Stimulated activated CD8-positive, alpha-beta memory T cell treated with anti-CD3 and anti-CD28 coated beads, Interleukin-12 subunit alpha, Interleukin-12 subunit beta, amount 100 ng/mL, for 1 hour (primary cell): Measurements from ENCODE around the gene FREM3.
"Not testable (repeated sequence)": the region's sequence is repeated elsewhere in the genome, so short reads cannot be mapped to it uniquely, and the experiment has no call there.

Source experiments
- DNase-seq: peaks from one replicate; pipeline ENCODE4 v3.0.0-alpha.2; 2020; ENCODE audit warnings: low read depth

The FREM3 gene

DNA sequence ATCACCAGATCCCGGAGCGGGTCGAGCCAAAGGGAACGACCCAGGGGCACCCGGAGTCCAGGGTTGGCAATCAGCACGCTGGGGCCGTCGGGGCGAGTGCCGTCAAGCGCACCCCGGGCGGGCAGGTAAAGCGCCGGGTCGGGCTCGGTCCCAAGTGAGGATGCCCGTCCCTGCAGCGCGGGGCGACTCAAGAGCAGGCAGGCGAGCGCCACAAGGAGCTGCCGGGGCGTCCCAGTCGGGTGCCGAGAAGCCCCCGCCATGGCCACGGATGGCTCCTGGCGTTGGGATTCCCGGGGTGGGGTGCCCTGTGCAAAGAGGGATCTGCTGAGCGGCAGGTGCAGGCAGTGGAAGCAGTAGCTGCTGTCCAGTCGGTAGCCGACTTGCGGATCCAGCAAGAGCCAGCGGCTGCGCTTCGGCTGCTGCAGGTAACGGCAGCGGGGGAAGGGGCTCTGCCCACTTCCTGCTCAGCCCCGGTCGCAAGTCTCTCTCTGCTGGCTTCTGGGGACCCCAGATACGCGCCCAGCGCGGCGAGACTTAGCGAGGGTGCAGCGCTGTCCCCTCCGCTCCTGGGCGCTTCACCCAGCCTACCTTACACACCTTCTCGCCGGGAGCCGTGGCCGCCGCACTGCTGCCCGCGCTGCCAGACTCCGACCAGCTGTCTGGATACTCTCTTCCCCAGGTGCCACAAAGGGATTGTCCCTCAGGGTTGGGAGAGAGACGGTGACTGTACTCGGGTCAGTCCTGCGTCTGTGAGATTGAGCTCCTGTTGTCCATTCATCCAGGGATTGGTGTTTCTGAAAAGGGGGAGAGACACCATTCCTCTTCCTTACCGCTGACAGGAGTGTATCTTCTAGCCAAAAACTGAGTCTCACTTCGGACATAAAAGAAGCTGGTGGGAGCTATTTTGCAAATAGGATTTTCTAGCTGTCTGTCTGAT lies at the start of gene FREM3:
FREM3 (minus strand) TSS at position 260 of the 937 bp plus-strand sequence; CDS start at position 260, 0 bp downstream.
- no peak for DNase-seq

DNA sequence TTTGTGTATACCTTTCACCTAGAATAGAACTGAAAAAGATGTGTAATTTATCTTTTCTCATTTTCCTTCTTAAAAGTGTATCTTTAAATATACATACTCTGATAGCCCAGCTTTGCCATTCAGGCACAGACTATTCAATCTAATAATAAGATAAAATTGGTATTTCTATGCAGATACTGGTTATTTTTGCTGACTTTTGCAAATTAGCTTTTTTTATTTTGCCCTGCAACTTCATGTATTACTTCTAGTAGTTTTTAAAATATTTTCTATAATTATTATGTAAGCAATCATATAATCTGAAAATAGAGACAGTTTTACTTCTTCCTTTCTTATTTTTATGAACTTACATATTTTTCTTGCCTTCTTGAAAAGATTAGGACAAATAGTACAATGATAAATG lies 45.4 kb upstream of the FREM3 start:
- no peak for DNase-seq

- DNase-seq = no peak
Measured at GRCh38 chr4:143743591-143743990, 43.1 kb upstream of the FREM3 start.

DNA sequence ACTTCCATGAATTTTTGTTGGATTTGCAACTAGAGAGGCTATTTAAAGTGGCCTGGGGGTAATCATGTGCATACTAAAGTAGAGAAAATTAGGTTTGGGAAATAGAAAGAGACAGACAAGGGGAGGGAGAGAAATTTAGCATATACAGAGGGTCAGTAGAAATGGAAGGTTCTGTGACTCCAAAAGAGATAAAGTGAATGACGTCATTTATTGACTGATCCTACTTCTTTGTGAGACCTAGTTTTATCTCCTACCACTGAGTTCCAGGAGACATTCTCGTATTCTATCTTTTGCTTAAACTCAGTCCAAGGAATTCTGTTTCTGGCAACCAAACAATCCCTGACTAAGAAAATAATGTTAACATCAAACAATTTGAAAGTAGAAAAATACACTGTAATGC lies 42.4 kb upstream of the FREM3 start:
- no peak for DNase-seq

- no peak for DNase-seq
Measured at GRCh38 chr4:143736861-143737260, 36.4 kb upstream of the FREM3 start.

- not testable (repeated sequence) for DNase-seq
Measured at GRCh38 chr4:143736061-143736460, 35.6 kb upstream of the FREM3 start.

DNA sequence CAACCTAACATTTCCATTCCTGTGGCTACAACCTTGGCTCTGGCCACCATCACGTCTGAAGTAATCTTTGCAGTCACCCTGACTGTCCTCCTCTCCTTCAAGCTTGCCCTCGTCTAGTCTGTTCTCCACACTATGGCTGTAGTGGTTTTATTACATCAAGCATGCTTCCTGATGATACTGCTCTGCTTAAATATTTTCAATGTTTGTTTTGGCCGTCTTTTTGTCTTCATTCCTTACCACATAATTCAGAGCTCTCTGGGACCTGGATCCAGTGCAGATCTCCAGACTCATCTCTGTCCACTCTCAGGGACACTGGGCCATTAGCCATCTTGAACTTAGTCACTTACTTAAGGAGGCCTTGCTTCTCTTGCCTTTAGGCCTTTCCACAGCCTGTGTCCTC lies 27.7 kb upstream of the FREM3 start:
- no peak for DNase-seq

- no peak for DNase-seq
Measured at GRCh38 chr4:143726714-143727113, 26.2 kb upstream of the FREM3 start.

GRCh38 chr4:143721317-143721716 lies 20.8 kb upstream of the FREM3 start:
- DNase-seq = no peak

DNA sequence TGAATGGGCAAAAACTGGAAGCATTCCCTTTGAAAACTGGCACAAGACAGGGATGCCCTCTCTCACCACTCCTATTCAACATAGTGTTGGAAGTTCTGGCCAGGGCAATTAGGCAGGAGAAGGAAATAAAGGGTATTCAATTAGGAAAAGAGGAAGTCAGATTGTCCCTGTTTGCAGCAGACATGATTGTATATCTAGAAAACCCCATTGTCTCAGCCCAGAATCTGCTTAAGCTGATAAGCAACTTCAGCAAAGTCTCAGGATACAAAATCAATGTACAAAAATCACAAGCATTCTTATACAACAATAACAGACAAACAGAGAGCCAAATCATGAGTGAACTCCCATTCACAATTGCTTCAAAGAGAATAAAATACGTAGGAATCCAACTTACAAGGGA lies 18.3 kb upstream of the FREM3 start:
- not testable (repeated sequence) for DNase-seq

GRCh38 chr4:143713955-143714625 lies 13.6 kb upstream of the FREM3 start:
- DNase-seq = no peak

DNA sequence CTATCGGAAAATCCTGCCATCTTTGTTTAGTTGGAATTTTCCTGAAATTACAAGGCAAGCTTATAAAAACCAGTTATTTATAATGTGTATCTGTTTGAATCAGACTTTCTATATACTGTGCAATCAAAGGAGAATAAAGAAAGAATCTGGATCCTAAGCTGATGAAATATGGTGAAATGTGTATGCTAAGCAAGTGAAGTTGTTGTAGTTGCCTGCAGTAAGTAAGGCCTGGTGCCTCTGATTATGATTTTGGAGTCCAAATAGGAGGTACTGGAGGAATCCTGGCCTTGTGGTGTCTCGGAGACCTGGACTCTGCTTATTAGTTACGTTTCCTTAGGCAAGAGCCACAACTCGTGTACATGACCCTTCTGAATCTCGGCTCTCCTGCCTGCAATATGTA lies 13.1 kb upstream of the FREM3 start:
- no peak for DNase-seq

DNA sequence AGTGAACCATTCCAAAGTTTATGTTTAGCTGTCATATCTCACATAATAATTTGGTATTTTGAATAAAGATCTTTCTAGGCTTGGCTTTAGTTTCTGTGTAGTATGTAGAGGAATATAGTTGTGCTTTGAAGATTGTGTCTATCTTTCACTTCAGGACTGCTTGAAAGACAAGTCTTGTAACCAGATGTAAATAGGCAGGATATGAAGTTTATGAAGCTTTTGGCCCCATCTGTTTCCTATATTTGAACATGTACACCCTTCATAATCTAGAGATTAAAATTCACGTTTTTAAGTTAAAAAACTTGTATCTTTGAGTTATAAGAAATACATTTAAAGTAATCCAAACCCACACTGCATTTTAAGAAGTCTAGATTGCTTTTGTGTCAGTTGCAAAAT lies 11.7 kb upstream of the FREM3 start:
- no peak for DNase-seq

GRCh38 chr4:143711543-143712154 lies 11.2 kb upstream of the FREM3 start:
- no peak for DNase-seq

DNA sequence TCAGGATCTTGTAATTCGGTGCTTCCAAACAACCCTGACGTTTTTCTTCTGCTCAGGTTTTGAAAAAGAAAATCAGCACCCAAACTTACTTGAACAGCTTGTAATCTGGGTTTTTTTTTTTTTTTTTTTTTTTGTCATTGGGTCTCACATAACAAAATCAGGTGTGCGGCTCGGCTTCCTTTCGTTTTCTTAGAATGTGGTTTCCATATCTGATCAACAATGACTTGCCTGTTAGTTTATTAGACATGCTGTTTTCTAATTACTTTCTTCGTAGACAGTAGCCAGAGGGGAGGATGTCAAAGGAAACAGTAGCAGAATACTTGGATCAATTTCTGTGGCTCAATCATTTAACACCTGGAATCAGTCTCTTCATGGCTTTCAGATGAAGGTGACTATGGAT lies 890 bp upstream of the FREM3 start:
- no peak for DNase-seq

DNA sequence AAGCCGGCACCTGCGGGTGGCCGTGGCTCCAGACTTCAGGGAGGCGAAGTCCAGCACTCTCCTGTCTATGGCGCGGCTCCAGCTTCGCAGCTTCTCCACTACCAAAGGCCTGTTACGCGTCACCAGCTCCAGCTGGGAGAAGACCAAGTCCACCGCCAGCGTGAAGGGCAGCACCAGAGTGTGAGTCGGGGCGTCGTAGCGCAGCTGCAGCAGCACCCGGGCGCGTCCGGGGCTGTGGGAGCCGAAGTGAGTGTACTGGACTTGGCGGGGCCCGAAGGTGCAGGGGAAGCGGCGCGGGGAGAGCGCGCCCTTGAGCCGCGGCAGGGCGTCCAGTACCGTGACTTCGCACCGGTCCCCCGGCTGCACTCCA lies 444 bp downstream of the FREM3 start:
- DNase-seq = no peak

DNA sequence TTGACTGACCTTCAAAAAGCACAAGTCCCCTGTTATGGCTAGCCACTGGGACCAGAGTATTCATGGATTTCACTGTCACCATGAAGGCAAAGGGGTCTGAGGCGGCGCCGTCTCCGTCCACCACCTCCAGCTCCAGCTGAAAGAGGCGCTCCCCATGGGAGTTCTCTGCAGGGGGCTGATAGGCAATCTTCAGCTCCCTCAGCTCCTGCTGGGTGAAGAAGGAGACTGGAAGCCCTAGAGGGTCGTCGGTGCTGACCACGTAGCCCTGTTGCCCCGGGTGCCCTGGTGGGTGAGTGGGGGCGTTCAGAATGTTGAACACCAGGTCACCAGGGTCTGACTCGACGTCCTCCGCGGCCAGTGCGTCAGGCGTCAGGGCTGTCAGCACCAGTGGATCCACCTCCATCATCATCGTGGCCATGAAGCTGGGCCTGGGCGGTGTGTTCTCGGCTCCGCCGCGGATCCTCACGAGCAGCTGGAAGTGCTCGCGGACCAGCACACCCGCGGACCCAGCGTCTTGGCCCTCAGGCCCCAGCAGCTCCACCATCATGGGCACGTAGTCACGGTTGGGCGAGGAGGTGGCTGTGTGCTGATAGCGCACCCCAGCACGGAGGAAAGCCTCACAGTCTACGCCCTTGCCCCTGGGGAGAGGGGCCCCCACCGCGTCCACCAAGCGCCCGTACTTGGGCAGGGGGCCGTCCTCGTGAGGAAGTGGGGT lies 987 bp downstream of the FREM3 start:
- no peak for DNase-seq

DNA sequence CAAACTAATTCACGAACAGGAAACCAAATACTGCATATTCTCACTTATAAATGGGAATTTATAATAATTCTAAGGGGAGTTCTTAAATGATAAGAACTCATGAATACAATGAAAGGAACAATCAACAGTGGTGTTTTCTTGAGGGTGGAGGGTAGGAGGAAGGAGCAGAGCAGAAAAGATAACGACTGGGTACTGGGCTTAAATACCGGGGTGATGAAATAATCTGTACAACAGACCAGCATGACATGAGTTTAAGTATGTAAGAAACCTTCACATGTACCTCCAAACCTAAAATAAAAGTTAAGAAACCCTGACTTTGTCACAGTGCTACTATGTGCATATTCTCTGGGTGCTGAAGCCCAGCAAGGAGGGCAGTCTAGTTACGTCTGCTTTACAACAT lies 6.6 kb downstream of the FREM3 start:
- no peak for DNase-seq

GRCh38 chr4:143692241-143692640 lies 8.2 kb downstream of the FREM3 start:
- DNase-seq = no peak

DNA sequence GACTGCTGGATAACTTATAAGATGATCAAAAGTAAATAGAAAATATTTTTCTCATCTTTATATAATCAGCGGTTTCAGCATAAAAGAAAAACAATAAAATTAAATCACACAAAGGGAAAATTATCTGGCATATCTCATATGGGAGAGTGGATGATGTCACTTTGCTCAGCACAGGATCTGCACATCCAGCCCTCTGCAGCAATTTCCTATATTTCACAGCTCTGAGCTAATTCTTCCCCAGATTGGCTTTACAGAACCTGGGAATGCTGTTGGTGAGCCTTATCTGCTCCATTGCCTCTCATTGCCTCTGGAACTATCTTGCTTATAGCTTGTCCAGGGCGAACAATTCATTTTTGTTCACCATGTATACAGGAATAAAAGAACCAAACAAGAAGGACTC lies 21.0 kb downstream of the FREM3 start:
- no peak for DNase-seq

- DNase-seq = not testable (repeated sequence)
Measured at GRCh38 chr4:143673629-143674028, 26.8 kb downstream of the FREM3 start.

- no peak for DNase-seq
Measured at GRCh38 chr4:143668930-143669552, 31.4 kb downstream of the FREM3 start.
